Measurements from ENCODE around the gene ZBTB1.

- no peak for TF ChIP-seq CTCF (IDR thresholded peaks at IDR 0.05)
- no peak for TF ChIP-seq POLR2A (IDR thresholded peaks at IDR 0.05)
These were observed 68.0 kb downstream of the ZBTB1 start for GRCh38 chr14:64572386-64573104.
